Gastroesophageal sphincter (tissue), 4 donors: Measurements from ENCODE around the gene OR14I1. TPM values are rescaled to one million over a fixed set of nuclear protein-coding genes. Genes with fewer than 3 reads are reported as not detected.
"Not testable (repeated sequence)": the region's sequence is repeated elsewhere in the genome, so short reads cannot be mapped to it uniquely, and the experiment has no call there.

Source experiments
- ATAC-seq: fragments of 150-250 bp; one replicate; pipeline ENCODE4 v1.9.1; 2016; ENCODE audit warnings: mild to moderate bottlenecking, moderate library complexity
- H3K27ac ChIP-seq, 4 donors: fragments of 200-600 bp; sonication (generic) in 3 of 4; 1 replicate in 3 of 4; 2 replicates in 1 of 4; pipeline ENCODE4 v1.5.1; 2016 to 2019
- H3K27me3 ChIP-seq: fragments of 200-600 bp; sonication (generic); one replicate; pipeline ENCODE4 v1.5.1; 2019
- H3K36me3 ChIP-seq, 2 donors: fragments of 200-600 bp; sonication (generic); one replicate each; pipeline ENCODE4 v1.5.1; 2019; ENCODE audit warnings: control low read depth in 1 of 2
- H3K4me1 ChIP-seq, 3 donors: fragments of 200-600 bp; sonication (generic); 1 replicate in 2 of 3; 2 replicates in 1 of 3; pipeline ENCODE4 v1.5.1; 2016 to 2019; ENCODE audit warnings: control low read depth in 2 of 3
- H3K4me3 ChIP-seq, 2 donors: fragments of 200-600 bp; sonication (generic); one replicate each; pipeline ENCODE4 v1.5.1; 2019; ENCODE audit warnings: mild to moderate bottlenecking in 1 of 2, moderate library complexity in 1 of 2
- H3K9me3 ChIP-seq, 3 donors: fragments of 200-600 bp; sonication (generic); one replicate each; pipeline ENCODE4 v1.5.1; 2017 to 2019; ENCODE audit warnings: control low read depth in 2 of 3
- EP300 ChIP-seq: sonication (generic); formaldehyde crosslinking; IDR thresholded peaks from one replicate; pipeline ENCODE4 v1.6.1; 2017; ENCODE audit warnings: antibody characterized with exemption, mild to moderate bottlenecking
- POLR2A ChIP-seq, 2 donors: fragments of 450-650 bp; IDR thresholded peaks; one replicate each; pipeline ENCODE4 v1.6.1; 2017; ENCODE audit warnings: antibody characterized with exemption in 2 of 2, mild to moderate bottlenecking in 2 of 2, moderate library complexity in 1 of 2
- POLR2AphosphoS5 ChIP-seq: sonication (generic); formaldehyde crosslinking; IDR thresholded peaks from one replicate; pipeline ENCODE4 v1.6.1; 2017; ENCODE audit warnings: antibody characterized with exemption
- WGBS, 2 donors: methylation state at CpG; one replicate each; pipeline ENCODE4 v1.1.5; 2018; ENCODE audit warnings: low coverage in 1 of 2; 5-methylcytosine and 5-hydroxymethylcytosine counted together
- total RNA-seq, 4 donors: library from RNA; depleted of rRNA; stranded (reverse); fragments of >200 nt; gene quantifications; one replicate each; pipeline ENCODE4 v1.1.0, GENCODE V29; 2016
- TF ChIP-seq, protein P1 (sequence below), 4 experiments: fragments of 200-600 bp in 2 of 4; fragments of 450-650 bp in 2 of 4; sonication (generic) in 1 of 4; IDR thresholded peaks; one replicate each; pipeline ENCODE4 v1.5.1; 2017 to 2019; ENCODE audit warnings: antibody characterized with exemption in 4 of 4, mild to moderate bottlenecking in 2 of 4, moderate library complexity in 2 of 4

The OR14I1 gene
- total RNA-seq, 4 donors from 2014 or later, result not detected

DNA sequence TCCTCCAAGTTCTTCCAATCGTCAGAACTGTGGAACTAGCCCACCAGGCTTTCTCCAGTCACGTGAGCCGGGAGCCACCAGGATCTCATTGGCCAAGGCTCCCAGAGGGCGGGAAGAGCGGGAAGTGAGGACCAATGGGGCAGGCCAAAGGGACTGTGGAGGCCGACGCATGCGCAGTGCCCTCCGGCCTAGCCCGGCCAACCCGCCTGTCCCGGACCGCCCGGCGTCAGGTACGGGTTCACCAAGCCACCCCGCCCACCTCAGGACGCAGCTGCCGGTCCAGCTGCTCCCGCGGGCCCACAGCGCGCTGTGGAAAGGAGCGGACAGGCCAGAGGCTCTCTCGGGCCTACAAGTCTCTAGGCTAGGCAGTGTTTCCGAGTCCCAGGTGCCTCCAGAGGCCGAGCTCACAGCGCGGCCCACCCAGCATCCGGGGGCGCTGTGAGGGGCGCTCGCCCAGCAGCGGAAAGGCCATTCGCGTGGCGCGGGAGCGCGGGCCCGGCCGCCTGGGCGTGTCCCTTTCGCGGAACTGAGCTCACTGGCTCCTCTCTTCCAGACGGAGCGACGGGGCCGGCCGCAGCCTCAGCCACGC, 10.9 kb downstream of the OR14I1 start:
- no peak for ATAC-seq
- peaks cover 0 to 11% (median 0%) of the 10 kb centered on the region in 3 donors for H3K4me1 ChIP-seq
- no peak overlapping the region for H3K4me3 ChIP-seq
- H3K36me3 ChIP-seq, result no peaks in the 10 kb centered on the region
- no peak overlapping the region for H3K27ac ChIP-seq
- peaks cover 0 to 22% (median 0%) of the 10 kb centered on the region in 3 donors for H3K9me3 ChIP-seq
- peaks cover 9% of the 10 kb centered on the region for H3K27me3 ChIP-seq
- WGBS, 2 donors, result 87% methylated on average over 6 of the region's 51 CpGs; no CpG with 5 or more reads in 1 of the 2 donors
- TF ChIP-seq POLR2AphosphoS5 (no peak), POLR2A (IDR thresholded peaks at IDR 0.05) (no peak)
- TF ChIP-seq, protein P1, sequence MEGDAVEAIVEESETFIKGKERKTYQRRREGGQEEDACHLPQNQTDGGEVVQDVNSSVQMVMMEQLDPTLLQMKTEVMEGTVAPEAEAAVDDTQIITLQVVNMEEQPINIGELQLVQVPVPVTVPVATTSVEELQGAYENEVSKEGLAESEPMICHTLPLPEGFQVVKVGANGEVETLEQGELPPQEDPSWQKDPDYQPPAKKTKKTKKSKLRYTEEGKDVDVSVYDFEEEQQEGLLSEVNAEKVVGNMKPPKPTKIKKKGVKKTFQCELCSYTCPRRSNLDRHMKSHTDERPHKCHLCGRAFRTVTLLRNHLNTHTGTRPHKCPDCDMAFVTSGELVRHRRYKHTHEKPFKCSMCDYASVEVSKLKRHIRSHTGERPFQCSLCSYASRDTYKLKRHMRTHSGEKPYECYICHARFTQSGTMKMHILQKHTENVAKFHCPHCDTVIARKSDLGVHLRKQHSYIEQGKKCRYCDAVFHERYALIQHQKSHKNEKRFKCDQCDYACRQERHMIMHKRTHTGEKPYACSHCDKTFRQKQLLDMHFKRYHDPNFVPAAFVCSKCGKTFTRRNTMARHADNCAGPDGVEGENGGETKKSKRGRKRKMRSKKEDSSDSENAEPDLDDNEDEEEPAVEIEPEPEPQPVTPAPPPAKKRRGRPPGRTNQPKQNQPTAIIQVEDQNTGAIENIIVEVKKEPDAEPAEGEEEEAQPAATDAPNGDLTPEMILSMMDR (IDR thresholded peaks at IDR 0.05), result no peak

DNA sequence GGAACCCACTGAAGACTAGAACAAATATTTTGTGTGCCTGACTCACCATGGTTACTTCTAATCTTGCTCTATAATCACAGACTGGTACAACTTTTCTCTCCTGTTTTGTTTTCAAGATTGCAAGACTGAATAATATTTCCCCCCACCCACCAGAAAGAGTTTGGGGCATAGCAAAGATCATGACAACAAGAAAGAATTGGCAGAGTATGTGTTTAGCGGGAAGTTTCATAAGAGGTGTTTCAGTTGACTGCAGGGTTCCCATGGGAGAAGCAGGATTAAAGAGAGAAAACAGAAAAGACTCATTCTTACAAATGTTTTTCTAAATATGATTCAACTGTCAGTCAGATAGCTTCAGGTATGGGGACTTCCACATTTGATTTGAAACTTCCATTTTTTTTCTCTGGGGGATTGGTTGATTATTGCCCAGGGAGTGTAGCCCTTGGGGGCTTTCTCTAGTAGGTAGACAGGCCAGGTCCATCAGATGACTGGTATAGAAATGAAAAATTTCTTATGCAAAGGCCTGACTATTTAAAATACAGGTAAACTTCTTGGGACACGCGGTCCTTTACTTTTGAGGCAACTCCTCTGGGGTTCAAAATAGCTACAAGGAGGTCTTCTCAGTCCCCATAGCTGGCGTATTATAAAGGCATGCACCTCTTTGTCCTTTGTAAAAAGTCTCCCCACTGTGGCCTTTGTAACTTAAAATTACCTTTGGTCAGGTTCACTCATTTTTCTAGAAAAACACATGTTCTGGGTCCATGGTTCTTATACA, 13.9 kb downstream of the OR14I1 start:
- no peak overlapping the region for H3K4me3 ChIP-seq
- H3K4me1 ChIP-seq, result no peaks in the 10 kb centered on the region
- no peak for ATAC-seq
- no peaks in the 10 kb centered on the region for H3K36me3 ChIP-seq
- no peak for TF ChIP-seq POLR2AphosphoS5
- TF ChIP-seq, protein P1 (IDR thresholded peaks at IDR 0.05), result no peak
- TF ChIP-seq EP300, result no peak
- no peak for TF ChIP-seq POLR2A (IDR thresholded peaks at IDR 0.05)
- peaks cover 9% of the 10 kb centered on the region for H3K27me3 ChIP-seq
- peaks cover 0 to 22% (median 0%) of the 10 kb centered on the region in 3 donors for H3K9me3 ChIP-seq
- 92 to 97% methylated on average over 4 of the region's 4 CpGs for WGBS, 2 donors
- H3K27ac ChIP-seq, result no peak overlapping the region

DNA sequence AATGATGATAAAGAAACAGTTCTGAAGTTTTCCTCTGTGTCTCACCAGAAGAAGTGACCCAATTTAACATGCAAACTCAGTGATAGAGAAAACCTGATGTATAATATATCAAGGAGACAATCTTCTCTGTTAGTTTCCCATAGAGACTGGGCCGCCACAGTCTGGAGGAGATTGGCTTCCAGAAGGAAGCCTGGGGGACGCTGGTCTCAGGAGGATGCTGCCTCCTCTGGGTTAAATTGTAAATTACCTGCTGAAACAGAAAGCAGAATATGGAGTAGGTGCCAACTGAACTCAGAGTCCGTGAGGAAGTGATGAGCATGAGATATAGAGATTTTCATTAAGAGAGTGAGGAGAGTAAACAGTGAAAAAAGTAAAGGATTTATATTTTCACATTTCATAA, 15.8 kb downstream of the OR14I1 start:
- no peak overlapping the region for H3K27ac ChIP-seq
- peaks cover 0 to 17% (median 0%) of the 10 kb centered on the region in 3 donors for H3K9me3 ChIP-seq
- TF ChIP-seq EP300, result no peak
- TF ChIP-seq, protein P1 (IDR thresholded peaks at IDR 0.05), result no peak
- TF ChIP-seq POLR2AphosphoS5, result no peak
- no peak for TF ChIP-seq POLR2A (IDR thresholded peaks at IDR 0.05)
- no peaks in the 10 kb centered on the region for H3K36me3 ChIP-seq
- WGBS, 2 donors, result 32 to 42% methylated on average over 3 of the region's 3 CpGs
- H3K4me3 ChIP-seq, result no peak overlapping the region
- no peak for ATAC-seq
- H3K4me1 ChIP-seq, result no peaks in the 10 kb centered on the region
- peaks cover 5% of the 10 kb centered on the region for H3K27me3 ChIP-seq

DNA sequence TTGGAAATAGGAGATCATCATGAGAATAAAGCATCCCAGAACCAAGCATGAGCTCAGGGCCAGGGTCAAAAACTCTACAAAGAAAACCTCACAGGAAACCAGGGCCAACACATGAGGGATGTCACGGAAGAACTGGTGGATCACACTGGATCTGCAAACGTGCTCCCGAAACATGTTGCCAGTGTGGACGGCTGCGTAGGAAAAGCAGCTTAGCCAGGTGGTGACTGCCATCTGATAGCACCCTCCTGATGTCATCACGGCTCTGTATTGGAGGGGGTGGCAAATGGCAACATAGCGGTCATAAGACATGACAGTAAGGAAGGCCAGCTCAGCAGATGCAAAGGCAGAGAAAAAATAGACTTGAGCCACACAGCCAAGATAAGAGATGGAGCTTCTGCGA, 20.9 kb downstream of the OR14I1 start:
- H3K27ac ChIP-seq, result no peak overlapping the region
- TF ChIP-seq EP300 (no peak), POLR2A (IDR thresholded peaks at IDR 0.05) (no peak), POLR2AphosphoS5 (no peak)
- TF ChIP-seq, protein P1 (IDR thresholded peaks at IDR 0.05), result no peak
- H3K4me3 ChIP-seq, result no peak overlapping the region
- no peaks in the 10 kb centered on the region for H3K9me3 ChIP-seq
- peaks cover 10% of the 10 kb centered on the region for H3K27me3 ChIP-seq
- 74 to 84% methylated on average over 6 to 8 of the region's 8 CpGs for WGBS, 2 donors
- no peak for ATAC-seq
- no peaks in the 10 kb centered on the region for H3K4me1 ChIP-seq
- no peaks in the 10 kb centered on the region for H3K36me3 ChIP-seq

DNA sequence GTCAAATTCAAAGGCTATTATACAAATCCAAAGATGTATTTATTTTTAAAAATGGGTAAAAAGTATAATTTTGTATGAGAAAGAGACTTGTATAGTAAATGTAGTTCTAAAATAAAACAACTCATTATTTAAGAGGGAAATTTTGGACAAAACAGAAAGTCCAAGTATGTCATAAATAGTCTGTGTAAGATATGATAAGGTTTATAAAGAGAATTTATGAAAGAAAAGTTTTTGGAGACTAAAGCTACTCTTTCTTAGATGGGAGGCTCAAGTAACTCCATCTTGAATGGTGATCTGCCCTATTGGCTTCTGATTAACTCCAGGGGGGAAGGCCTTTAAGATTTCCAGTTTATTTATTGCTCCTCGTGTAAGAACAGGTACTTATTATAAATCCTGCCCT, 32.6 kb downstream of the OR14I1 start:
- no peaks in the 10 kb centered on the region for H3K9me3 ChIP-seq
- TF ChIP-seq POLR2AphosphoS5 (no peak), POLR2A (IDR thresholded peaks at IDR 0.05) (no peak), EP300 (no peak)
- TF ChIP-seq, protein P1 (IDR thresholded peaks at IDR 0.05), result no peak
- H3K4me3 ChIP-seq, result no peak overlapping the region
- 50 to 63% methylated on average over 1 of the region's 1 CpG for WGBS, 2 donors
- peaks cover 10% of the 10 kb centered on the region for H3K27me3 ChIP-seq
- H3K36me3 ChIP-seq, result no peaks in the 10 kb centered on the region
- no peak overlapping the region for H3K27ac ChIP-seq
- H3K4me1 ChIP-seq, result no peaks in the 10 kb centered on the region
- no peak for ATAC-seq

DNA sequence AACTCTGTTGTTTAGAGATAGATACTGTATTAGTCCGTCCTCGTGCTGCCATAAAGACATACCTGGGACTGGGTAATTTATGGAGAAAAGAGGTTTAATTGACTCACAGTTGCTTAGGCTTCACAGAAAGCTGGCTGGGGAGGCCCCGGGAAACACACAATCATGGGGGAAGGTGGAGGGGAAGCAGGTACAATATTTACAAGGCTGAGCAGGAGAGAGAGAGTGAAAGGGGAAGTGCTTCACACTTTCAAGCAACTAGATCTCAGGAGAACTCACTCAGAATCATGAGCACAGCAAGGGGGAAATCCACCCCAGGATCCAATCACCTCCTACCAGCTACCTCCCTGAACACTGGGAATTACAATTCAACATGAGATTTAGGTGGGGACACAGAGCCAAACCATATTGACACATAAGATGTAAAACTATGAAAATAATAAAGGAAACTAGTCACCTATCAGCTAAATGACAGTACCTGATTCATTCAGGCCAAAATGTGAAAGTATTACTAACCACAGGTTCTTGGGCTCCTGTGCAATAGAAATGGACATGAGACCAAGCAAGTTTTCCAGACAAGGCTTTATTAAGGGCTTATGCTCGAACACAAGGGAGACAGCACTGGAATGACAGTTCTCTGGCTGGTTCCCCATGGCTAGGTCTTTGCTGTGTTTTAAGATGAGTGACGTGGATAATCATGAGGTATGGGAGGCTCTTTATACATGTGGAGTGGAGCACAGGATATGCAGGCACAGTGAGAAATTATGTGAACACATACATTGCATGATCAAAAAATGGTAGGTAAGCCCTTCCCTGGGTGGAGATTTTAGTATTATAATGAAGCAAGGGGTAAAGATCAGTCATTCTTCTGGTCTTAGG, 38.9 kb downstream of the OR14I1 start:
- not testable (repeated sequence) for H3K9me3 ChIP-seq, H3K27me3 ChIP-seq, H3K36me3 ChIP-seq, H3K4me1 ChIP-seq, ATAC-seq, H3K4me3 ChIP-seq, H3K27ac ChIP-seq
- WGBS, 2 donors, result 62 to 64% methylated on average over 4 to 5 of the region's 5 CpGs

DNA sequence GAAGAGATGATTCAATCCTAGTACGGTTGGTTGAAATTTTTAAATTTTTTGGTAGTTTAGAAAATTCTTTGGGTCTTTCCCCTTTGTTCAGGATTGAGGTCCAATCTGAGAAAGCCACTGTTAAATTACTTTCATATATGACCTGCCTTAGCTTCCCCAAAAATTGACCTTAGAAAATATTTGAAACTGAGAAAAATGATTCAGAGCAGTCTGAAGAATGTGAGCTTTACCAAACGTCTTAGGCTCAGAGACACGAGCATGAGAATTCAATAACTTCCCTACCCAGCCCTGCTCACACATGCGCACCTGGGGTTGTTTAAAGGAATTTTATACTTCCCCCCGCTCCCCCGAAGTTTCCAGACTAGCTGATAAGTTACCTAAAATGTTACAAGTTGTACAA, 45.8 kb downstream of the OR14I1 start:
- not testable (repeated sequence) for H3K9me3 ChIP-seq, ATAC-seq, H3K36me3 ChIP-seq, H3K4me3 ChIP-seq, H3K27me3 ChIP-seq, H3K4me1 ChIP-seq, H3K27ac ChIP-seq
- 62% methylated on average over 3 of the region's 6 CpGs; no CpG with 5 or more reads in 1 of the 2 donors for WGBS, 2 donors
